Spinal cord (tissue), 10 donors: ENCODE measurements around the gene LONP1. TPM values are rescaled to one million over a fixed set of nuclear protein-coding genes. Genes with fewer than 3 reads are reported as not detected.
"Not testable (repeated sequence)": the region's sequence is repeated elsewhere in the genome, so short reads cannot be mapped to it uniquely, and the experiment has no call there.

Experiments used
- DNase-seq, 6 donors: peaks; one replicate each; pipeline versions ENCODE4 v3.0.0 to v3.0.0-alpha.2; 2013 to 2015; ENCODE audit warnings: low spot score in 6 of 6, low read depth in 4 of 6
- H3K27ac ChIP-seq: one replicate; pipeline ENCODE4 v1.5.1; 2013; ENCODE audit warnings: low read depth, low read length, control low read depth
- H3K27me3 ChIP-seq: one replicate; pipeline ENCODE4 v1.6.1; 2013; ENCODE audit warnings: low read length; ENCODE audit not compliant: control insufficient read depth, insufficient read depth
- H3K36me3 ChIP-seq: one replicate; pipeline ENCODE4 v1.6.1; 2013; ENCODE audit warnings: low read length; ENCODE audit not compliant: control insufficient read depth, insufficient read depth
- H3K4me1 ChIP-seq: one replicate; pipeline ENCODE4 v1.6.1; 2013; ENCODE audit warnings: low read length; ENCODE audit not compliant: control insufficient read depth, insufficient read depth
- H3K4me3 ChIP-seq: one replicate; pipeline ENCODE4 v1.5.1; 2013; ENCODE audit warnings: low read depth, low read length, control low read depth
- H3K9me3 ChIP-seq: one replicate; pipeline ENCODE4 v1.6.1; 2013; ENCODE audit warnings: low read length; ENCODE audit not compliant: control insufficient read depth, insufficient read depth
- WGBS: methylation state at CpG from one replicate; pipeline ENCODE4 v1.1.5; 2013; ENCODE audit warnings: missing lambda C conversion rate; ENCODE audit not compliant: insufficient coverage; 5-methylcytosine and 5-hydroxymethylcytosine counted together
- polyA plus RNA-seq, 2 donors: library from polyadenylated mRNA; unstranded; fragments of 120-200 nt; gene quantifications; one replicate each; pipeline ENCODE4 v1.2.1, GENCODE V29; 2013; ENCODE audit not compliant: insufficient read length in 2 of 2
- total RNA-seq, 2 donors: library from RNA; depleted of rRNA in 1 of 2; stranded (reverse); fragments of 120-200 nt in 1 of 2; fragments of >200 nt in 1 of 2; gene quantifications; one replicate each; pipeline versions ENCODE4 v1.2.3 to v1.2.4, GENCODE V29; 2013 to 2014
- donor health status: healthy.

The LONP1 gene
- total and polyA plus RNA-seq, 4 donors = 29.8 to 79.7 (median 58.9) TPM

- Histone ChIP-seq H3K36me3 (peaks cover 48% of the 10 kb centered on the region), H3K4me1 (peaks cover 44% of the 10 kb centered on the region)
- not testable (repeated sequence) for H3K27me3 ChIP-seq, H3K4me3 ChIP-seq, H3K27ac ChIP-seq, H3K9me3 ChIP-seq, DNase-seq
- WGBS = 97% methylated on average over 6 of the region's 13 CpGs
These were observed 31.6 kb downstream of the LONP1 start for GRCh38 chr19:5688262-5688881.

- 54% methylated on average over 76 of the region's 76 CpGs for WGBS
- H3K4me3 ChIP-seq = peak overlapping the region; percentile 12
- H3K4me1 ChIP-seq = peaks cover 44% of the 10 kb centered on the region
- H3K36me3 ChIP-seq = peaks cover 40% of the 10 kb centered on the region
- H3K27ac ChIP-seq = no peak overlapping the region
- H3K27me3 ChIP-seq = no peaks in the 10 kb centered on the region
- DNase-seq = no peak
- H3K9me3 ChIP-seq = no peaks in the 10 kb centered on the region
These were observed 32.4 kb downstream of the LONP1 start for GRCh38 chr19:5687360-5688198.

- H3K4me3 ChIP-seq = peak overlapping the region; percentile 37
- no peaks in the 10 kb centered on the region for H3K27me3 ChIP-seq
These were observed 33.1 kb downstream of the LONP1 start for GRCh38 chr19:5686647-5687359.

GRCh38 chr19:5686326-5686646 is 33.7 kb downstream of the LONP1 start:
- Histone ChIP-seq H3K4me3 (peak overlapping the region; percentile 37), H3K4me1 (peaks cover 43% of the 10 kb centered on the region), H3K36me3 (peaks cover 27% of the 10 kb centered on the region), H3K27ac (no peak overlapping the region), H3K9me3 (no peaks in the 10 kb centered on the region), H3K27me3 (no peaks in the 10 kb centered on the region)
- DNase-seq = no peak
- WGBS = 39% methylated on average over 16 of the region's 16 CpGs

More at GRCh38 chr19:5686647-5687359, 33.1 kb downstream of the LONP1 start:
- DNase-seq = peak in 4 of 6 donors; percentile 73 to 94 (median 84)
- no peak overlapping the region for H3K27ac ChIP-seq
- WGBS = 2% methylated on average over 59 of the region's 59 CpGs
- no peaks in the 10 kb centered on the region for H3K9me3 ChIP-seq
- H3K36me3 ChIP-seq = peaks cover 32% of the 10 kb centered on the region
- peaks cover 44% of the 10 kb centered on the region for H3K4me1 ChIP-seq

GRCh38 chr19:5684694-5685430 is 35.1 kb downstream of the LONP1 start:
- H3K36me3 ChIP-seq = peaks cover 18% of the 10 kb centered on the region
- DNase-seq = no peak
- no peak overlapping the region for H3K4me3 ChIP-seq

GRCh38 chr19:5683177-5683886 is 36.6 kb downstream of the LONP1 start:
- H3K4me1 ChIP-seq = peaks cover 41% of the 10 kb centered on the region
- WGBS = 96% methylated on average over 6 of the region's 10 CpGs
- H3K27ac ChIP-seq = no peak overlapping the region
- H3K4me3 ChIP-seq = no peak overlapping the region
- H3K27me3 ChIP-seq = no peaks in the 10 kb centered on the region
- H3K36me3 ChIP-seq = peaks cover 24% of the 10 kb centered on the region
- no peak for DNase-seq
- H3K9me3 ChIP-seq = no peaks in the 10 kb centered on the region

More at GRCh38 chr19:5684694-5685430, 35.1 kb downstream of the LONP1 start:
- H3K4me1 ChIP-seq = peaks cover 34% of the 10 kb centered on the region
- 96% methylated on average over 20 of the region's 22 CpGs for WGBS
- H3K27me3 ChIP-seq = no peaks in the 10 kb centered on the region
- H3K9me3 ChIP-seq = no peaks in the 10 kb centered on the region
- H3K27ac ChIP-seq = no peak overlapping the region

- H3K4me3 ChIP-seq = no peak overlapping the region
- H3K27me3 ChIP-seq = no peaks in the 10 kb centered on the region
- H3K4me1 ChIP-seq = peaks cover 38% of the 10 kb centered on the region
- H3K27ac ChIP-seq = no peak overlapping the region
- DNase-seq = no peak
- H3K9me3 ChIP-seq = no peaks in the 10 kb centered on the region
- 89% methylated on average over 2 of the region's 3 CpGs for WGBS
- H3K36me3 ChIP-seq = peaks cover 26% of the 10 kb centered on the region
These were observed 37.9 kb downstream of the LONP1 start for GRCh38 chr19:5682107-5682482.

GRCh38 chr19:5681391-5682106 is 38.4 kb downstream of the LONP1 start:
- 48% methylated on average over 14 of the region's 17 CpGs for WGBS
- Histone ChIP-seq H3K9me3 (no peaks in the 10 kb centered on the region), H3K4me1 (peaks cover 32% of the 10 kb centered on the region), H3K4me3 (peak overlapping the region; percentile 99), H3K27me3 (no peaks in the 10 kb centered on the region), H3K36me3 (peaks cover 31% of the 10 kb centered on the region), H3K27ac (peak overlapping the region; percentile 61)
- DNase-seq = peak in 2 of 6 donors; percentile 29 to 56
